ENCODE measurements around the gene SLC2A14.
"Not testable (repeated sequence)": the region's sequence is repeated elsewhere in the genome, so short reads cannot be mapped to it uniquely, and the experiment has no call there.

The SLC2A14 gene

DNA sequence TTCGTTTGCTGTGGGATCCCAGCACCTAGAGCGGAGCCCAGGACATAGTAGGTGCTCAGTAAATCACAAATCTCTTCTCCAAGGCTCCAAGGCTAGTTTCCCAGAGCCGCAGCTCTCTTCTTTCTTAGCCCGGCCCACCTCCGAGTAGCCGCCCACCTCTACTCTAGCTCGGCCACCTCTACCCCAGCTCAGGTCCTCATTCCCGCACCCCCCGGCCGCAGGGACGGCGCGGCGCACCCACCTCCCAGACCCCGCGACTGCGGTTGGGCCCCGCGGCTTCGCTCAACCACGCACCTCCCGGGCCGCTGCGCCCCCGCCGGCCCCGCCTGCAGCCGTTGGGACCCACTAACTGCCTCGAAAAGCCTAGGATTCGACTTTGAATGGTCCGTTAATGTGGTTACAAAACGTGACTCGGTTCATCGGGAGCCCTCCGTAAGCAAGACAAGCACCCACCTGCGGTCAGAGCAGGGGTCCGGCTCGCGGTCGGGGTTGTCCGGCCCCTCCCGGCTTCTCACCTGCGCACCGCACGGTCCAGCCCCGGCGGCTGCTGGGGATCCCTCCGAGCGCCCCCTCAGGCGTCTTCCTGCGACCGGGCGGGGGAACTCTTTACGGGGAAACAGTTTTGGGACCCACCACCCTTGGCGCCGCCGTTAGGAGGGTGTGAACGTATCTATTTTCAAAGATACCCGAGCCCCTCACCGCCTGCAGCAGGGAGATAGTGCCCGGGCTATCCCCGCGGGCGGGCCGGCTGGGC, at the start of gene SLC2A14:
Gene SLC2A14 (minus strand): TSS at position 350 of the 754 bp plus-strand sequence. CDS start 3,035 bp downstream, outside the sequence.
- no peak for DNase-seq (ENCODE audit: low read depth)

DNA sequence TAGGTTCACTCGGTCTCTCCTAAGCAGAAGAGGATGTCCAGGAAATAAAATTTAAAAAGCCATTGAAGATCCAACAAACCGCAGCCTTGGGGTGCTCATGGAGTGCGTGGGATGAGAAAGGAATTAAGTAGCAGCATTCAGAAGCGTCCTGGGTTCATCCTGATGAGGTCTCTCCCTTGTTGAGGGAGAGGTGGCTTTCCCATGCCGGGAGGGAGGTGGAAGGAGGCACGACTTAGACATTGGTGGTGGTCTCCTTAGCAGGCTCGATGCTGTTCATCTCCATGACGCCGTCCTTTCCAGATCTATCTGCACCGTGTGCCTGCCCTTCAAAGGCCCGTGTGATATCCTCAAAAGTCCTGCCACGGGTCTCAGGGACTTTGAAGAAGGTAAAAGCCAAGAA, 48.5 kb upstream of the SLC2A14 start:
- DNase-seq (ENCODE audit: low read depth): not testable (repeated sequence)

DNA sequence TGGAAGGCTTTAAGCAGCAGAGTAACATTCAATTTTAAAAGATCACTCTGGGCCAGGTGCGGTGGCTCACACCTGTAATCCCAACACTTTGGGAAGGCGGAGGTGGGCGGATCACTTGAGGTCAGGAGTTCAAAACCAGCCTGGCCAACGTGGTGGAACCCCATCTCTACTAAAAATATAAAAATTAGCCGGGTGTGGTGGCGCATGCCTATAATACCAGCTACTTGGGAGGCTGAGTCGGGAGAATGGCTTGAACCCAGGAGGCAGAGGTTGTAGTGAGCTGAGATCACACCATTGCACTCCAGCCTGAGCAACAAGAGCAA, 45.5 kb upstream of the SLC2A14 start:
- DNase-seq (ENCODE audit: low read depth): not testable (repeated sequence)

DNA sequence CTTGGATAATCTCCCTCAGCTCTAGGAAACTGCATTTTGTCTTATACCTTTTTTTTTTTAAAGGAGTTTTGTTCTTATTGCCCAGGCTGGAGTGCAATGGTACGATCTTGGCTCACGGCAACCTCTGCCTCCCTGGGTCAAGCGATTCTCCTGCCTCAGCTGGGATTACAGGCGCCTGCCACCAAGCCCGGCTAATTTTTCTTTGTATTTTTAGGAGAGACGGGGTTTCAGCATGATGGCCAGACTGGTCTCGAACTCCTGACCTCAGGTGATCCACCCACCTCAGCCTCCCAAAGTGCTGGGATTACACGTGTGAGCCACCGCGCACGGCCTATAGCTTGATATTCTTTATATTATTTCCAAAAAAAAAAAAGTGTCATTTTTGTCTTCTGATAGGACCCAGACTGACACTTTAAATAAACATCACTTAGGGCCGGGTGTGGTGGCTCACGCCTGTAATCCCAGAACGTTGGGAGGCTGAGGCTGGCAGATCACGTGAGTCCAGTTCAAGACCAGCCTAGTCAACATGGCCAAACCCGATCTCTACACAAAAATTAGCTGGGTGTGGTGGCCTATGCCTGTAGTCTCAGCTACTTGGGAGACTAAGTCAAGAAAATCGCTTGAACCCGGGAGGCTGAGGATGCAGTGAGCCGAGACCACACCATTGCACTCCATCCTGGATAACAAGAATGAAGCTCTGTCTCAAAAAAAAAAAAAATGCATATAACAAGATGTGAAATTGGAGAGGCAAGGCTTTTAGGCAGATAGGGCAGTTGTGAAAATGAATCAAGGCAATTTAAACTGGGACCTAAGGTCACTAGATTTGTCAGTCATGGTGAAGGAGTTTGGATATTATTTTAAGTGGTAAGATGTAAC, 44.9 kb upstream of the SLC2A14 start:
- no peak for DNase-seq (ENCODE audit: low read depth)

DNA sequence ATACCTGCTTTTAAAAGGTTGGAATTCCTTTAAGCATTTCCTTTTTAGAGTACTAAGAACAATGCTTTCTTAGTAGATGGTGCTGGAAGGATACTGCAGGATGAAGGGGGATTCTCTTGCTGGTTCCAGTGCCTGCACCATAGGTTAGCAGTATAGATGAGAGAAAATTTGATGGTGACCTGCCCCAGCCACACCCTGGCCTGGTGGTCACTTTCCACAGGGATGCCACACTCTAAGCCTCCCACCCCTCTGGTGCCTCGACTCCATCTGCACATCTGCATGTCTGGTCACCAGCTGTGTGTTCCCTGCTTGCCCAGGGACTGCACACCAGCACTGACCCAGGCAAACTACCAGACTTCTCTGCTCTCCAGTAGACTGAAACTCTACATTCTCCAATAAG, 44.2 kb upstream of the SLC2A14 start:
- DNase-seq (ENCODE audit: low read depth): no peak

DNA sequence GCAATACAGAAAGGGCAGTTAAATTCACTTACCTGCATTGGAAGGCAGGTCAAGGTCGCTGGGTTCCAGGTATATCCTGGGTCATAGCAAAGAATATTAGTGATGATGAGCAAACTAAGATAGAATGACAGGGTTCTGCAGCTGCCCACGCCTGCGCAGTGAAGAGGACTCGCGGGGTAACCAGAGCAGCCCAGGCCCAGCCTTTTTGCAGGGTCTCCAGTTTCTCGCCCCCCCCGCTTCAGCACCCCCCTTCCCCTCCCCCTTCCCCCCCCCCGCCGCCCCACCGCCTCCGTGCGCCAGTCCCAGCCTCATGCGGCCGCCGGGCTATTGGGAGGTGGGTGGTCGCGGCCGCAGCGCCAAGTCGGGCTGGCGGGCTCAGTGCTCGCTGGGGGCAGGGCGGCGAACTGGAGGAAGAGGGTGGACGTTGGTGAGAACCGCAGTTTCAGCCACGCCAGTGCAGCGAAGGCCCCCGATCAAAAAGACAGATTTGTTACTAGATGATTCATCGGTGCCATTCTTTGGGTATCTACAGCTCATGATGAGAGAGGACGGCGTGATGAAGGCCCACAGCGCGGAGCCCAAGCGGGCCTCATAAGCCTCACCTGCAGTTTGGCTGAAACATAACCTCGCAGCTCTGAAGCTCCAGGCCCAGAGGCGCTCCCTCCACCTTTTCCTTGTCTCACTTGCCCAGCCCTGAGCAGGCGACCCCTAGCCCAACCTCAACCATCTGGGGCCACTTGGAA, 43.1 kb upstream of the SLC2A14 start:
- no peak for DNase-seq (ENCODE audit: low read depth)

DNA sequence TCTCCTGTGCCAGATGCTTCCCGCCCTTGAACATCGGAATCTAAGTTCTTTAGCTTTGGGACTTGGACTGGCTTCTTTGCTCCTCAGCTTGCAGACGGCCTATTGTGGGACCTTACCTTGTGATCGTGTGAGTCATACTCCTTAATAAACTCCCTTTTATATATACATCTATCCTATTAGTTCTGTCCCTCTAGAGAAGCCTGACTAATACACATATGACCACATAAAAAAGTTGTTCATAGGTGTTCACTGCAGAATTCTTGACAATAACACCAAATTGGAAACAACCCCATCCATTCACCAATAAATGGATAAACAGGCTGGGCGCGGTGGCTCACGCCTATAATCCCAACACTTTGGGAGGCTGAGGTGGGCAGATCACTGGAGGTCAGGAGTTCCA, 37.4 kb upstream of the SLC2A14 start:
- DNase-seq (ENCODE audit: low read depth): not testable (repeated sequence)

DNA sequence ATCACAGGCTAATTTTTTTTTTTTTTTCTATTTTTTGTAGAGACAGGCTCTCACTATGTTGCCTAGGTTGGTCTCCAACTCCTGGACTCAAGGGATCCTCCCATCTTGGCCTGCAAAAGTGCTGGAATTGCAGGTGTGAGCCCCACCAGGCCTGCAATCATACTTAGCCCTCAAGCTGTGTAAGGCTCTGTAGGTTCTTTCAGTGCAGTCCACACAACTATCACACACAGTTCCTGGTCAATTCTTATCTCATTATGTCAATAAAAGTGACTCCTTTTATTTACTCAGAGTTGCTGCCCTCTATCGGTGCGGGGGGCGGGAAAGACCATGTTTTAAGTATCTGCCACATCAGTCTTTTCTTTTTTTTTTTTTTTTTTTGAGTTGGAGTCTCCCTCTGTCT, 34.3 kb upstream of the SLC2A14 start:
- DNase-seq (ENCODE audit: low read depth): no peak

DNA sequence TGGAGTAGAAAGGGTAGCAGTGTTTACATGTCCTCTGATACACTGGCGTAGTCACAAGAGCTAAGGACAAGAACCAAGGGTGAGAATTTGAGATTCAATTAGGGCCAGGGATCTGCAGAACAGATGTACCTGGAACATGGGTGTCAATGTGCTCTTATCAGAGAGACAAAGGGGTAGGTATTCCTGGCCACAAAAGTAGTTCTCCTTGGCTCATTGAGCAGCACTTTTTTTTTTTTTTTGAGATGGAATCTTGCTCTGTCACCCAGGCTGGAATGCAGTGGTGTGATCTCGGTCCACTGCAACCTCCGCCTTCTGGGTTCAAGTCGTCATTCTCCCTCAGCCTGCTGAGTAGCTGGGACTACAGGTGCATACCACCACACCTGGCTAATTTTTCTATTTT, 33.6 kb upstream of the SLC2A14 start:
- DNase-seq (ENCODE audit: low read depth): not testable (repeated sequence)

DNA sequence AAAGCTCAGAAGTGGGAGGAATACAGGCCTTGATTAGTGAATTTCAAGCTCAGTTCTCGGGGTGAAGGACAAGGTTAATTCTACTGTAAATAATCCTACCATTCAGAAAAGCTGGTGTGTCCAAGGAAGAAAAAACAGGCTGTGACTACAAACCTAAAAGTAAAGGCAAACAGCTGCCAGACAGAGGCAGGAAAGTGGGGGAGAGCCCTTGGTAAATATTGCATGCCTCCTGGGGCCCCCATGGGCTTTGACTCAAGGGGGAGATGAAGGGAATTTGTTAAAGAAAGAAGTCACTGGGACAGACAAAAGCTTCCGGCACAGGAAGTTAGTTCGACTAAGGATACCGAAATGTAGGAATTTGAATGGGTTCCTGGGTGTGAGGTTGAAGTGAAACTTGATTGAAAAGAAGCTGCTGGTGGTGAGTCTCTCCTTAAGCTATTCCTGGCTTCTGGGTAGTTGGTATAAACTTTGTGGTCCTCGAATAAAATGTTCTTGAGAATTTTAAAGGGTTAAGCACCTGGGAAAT, 32.9 kb upstream of the SLC2A14 start:
- not testable (repeated sequence) for DNase-seq (ENCODE audit: low read depth)

DNA sequence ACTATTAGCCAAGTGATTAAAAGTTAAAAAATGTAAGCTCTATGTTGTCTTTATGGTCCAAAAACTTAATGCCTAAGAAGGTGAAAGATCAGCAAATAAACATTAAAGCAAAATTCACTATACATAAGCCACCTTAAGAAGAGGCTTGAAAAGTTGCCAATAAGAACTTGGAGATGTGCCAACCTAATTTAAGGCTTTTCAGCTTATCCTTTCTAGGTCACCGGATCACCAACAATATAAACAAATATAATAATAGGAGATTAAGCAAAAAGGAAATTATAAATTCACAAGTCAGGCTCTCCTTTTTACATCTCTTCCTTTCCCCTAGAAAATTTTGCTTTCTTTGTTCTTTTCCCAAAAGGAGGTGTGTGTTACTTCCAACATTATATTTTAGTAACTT, 32.4 kb upstream of the SLC2A14 start:
- DNase-seq (ENCODE audit: low read depth): no peak

DNA sequence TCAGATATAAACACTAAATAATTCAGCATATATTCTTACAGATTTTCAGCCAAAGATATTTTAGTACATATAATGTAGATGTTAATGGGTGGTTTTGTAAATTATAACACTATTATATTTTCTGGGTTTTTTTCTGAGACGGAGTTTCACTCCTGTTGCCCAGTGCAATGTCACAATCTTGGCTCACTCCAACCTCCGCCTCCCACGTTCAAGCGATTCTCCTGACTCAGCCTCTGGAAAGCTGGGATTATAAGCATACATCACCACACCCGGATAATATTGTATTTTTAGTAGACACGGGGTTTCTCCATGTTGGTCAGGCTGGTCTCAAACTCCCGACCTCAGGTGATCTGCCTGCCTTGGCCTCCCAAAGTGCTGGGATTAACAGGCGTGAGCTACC, 29.7 kb upstream of the SLC2A14 start:
- not testable (repeated sequence) for DNase-seq (ENCODE audit: low read depth)

DNA sequence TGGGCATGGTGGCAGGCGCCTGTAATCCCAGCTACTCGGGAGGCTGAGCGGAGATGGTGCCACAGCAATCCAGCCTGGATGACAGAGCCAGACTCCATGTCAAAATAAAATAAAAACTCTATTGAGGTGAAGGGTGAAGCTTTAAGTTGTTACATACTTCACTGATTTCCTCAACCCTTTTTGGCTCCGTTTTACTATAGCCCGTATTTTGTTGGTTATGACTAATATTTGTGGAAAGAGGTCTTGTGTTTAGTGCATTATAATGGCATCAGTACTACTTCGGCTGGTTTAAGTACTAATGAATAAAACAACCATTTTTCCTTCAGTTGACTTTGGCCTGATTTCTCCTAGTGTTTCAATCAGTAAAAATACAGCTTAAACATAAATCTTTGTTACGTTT, 27.0 kb upstream of the SLC2A14 start:
- DNase-seq (ENCODE audit: low read depth): no peak

DNA sequence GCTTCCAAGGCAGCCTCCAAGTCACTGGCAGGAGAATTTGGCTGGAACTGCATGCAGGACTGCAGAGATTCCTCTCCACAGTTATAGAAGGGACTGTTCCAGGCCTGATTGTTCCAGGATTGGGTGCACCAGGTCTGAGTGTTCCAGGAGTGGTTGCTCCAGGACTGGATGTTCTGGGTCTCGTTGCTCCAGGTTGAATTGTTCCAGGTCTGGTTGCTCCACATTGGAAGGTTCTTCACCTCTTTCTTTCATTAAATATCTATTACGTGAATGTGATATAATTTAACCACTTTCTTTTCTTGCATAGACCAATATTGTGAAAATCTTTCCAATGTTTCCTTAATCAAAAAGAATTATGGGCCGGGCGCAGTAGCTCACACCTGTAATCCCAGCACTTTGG, 24.0 kb upstream of the SLC2A14 start:
- DNase-seq (ENCODE audit: low read depth): not testable (repeated sequence)

DNA sequence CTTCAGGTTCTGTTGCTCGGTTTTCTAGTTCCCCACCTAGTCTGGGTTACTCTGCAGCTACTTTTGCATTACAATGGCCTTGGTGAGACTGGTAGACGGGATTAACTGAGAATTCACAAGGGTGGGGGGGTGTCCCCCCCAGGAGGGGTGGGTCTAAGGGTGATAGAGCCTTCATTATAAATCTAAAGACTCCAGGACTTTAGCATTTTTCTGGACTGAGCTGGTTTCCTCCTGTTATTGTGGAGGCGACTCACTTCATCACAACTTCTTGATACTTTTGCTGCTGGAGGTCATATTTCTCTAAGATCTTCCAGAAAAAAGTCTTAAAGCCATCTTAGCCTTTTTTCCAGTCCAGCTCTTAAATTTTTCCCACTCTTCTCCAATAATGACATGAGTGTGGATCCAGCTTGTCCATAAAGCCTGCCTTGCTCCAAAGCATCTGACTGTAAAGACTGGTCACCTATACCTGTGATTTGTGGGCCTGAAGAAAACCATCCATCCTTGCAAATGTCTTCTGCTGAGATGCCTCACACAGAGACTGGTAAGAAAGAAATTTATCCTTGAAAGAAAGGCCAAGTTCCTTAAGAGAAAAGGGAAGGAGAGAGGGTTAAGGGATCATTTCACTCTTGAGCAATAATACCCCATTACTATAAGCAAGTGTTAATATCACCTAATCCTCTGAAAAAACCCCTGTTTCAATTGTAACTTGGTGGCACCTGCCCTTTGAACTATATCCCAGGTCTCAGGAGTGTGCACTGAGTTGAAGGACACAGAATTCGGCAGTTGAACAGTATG, 19.7 kb upstream of the SLC2A14 start:
- DNase-seq (ENCODE audit: low read depth): no peak

DNA sequence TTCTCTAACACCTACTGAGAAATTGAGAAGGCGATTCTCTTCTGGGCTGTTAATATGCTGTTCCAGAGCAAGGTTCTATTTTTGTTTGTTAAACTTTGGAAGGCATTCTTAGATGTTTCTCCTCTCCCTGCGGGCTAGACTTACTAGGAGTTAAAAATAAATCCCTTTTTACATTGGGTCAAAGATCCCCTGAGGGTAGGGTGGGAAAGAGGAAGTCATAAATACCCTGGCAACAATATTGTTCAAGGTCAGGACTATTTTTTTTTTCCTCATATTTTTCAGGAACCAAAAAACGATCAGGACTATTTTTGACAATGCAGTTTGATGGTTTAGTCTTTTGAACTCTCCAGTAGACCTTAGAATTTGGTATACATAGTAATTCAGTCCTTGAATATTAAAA, 12.0 kb upstream of the SLC2A14 start:
- no peak for DNase-seq (ENCODE audit: low read depth)

DNA sequence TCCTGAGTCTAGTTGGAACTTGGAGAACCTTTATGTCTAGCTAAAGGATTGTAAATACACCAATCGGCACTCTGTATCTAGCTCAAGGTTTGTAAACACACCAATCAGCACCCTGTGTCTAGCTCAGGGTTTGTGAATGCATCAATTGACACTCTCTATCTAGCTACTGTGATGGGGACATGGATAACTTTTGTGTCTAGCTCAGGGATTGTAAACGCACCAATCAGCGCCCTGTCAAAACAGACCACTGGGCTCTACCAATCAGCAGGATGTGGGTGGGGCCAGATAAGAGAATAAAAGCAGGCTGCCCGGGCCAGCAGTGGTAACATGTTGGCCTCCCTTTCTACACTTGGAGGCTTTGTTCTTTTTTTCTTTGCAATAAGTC, 9.0 kb upstream of the SLC2A14 start:
- DNase-seq (ENCODE audit: low read depth): not testable (repeated sequence)

DNA sequence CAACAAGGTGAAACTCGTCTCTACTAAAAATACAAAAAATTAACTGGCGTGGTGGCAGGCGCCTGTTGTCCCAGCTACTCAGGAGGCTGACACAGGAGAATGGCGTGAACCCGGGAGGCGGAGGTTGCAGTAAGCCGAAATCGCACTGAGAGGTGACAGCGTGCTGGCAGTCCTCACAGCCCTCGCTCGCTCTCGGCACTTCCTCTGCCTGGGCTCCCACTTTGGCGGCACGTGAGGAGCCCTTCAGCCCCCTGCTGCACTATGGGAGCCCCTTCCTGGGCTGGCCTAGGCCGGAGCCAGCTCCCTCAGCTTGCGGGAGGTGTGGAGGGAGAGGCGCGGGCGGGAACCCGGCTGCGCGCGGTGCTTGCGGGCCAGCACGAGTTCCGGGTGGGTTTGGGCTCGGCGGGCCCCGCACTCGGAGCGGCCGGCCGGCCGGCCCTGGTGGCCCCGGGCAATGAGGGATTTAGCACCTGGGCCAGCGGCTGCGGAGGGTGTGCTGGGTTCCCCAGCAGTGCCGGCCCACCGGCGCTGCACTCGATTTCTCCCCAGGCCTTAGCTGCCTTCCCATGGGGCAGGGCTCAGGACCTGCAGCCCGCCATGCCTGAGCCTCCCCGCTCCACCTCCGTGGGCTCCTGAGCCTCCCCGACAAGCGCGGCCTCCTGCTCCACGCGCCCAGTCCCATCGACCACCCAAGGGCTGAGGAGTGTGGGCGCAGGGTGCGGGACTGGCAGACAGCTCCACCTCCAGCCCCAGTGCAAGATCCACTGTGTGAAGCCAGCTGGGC, 8.4 kb upstream of the SLC2A14 start:
- not testable (repeated sequence) for DNase-seq (ENCODE audit: low read depth)

DNA sequence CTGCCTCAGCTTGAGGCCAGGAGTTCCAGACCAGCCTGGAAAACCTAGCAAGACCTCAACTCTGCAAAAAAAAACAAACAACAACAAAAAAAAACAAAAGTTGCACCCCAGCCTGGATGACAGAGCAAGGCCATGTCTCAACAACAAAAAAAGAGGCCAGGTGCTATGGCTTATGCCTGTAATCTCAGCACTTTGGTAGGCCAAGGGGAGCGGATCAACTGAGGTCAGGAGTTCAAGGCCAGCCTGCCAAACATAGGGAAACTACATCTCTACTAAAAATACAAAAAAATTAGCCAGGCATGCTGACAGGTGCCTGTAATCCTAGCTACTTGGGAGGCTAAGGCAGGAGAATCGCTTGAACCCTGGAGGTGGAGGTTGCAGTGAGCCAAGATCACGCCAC, 6.5 kb upstream of the SLC2A14 start:
- DNase-seq (ENCODE audit: low read depth): no peak

DNA sequence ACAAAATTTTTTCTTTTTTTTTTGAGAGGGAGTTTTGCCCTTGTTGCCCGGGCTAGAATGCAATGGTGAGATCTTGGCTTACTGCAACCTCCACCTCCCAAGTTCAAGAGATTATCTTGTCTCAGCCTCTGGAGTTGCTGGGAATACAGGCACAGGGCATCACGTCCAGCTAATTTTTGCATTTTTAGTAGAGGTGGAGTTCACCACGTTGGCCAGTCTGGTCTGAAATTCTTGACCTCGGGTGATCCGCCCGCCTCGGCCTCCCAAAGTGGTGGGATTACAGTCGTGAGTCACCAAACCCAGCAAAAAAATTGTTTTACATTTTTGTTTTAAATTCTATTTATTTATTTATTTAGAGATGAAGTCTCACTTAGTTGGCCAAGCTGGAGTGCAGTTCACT, 4.7 kb upstream of the SLC2A14 start:
- DNase-seq (ENCODE audit: low read depth): no peak

DNA sequence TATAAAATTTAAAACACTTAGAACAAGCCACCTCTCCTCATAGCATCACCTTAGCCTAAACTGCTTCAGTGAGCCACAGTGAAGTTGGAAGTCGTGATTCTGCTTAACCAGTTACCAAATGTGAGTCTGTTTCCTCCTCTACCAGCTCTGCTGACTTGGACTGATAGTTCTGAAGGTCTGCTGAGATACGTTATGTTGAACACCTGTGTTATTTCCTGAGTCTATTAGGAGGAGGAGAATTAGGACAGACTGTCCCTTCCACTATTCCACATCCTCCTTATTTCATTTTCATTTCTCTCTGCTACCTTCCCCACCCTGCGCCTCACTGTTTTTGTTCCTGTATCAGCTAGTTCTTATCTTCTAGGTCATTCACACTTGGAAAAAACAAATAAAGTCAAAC, 2.4 kb downstream of the SLC2A14 start:
- no peak for DNase-seq (ENCODE audit: low read depth)
